HG02759 (cell line): ENCODE measurements around the gene BUB1.
"Not testable (repeated sequence)": the region's sequence is repeated elsewhere in the genome, so short reads cannot be mapped to it uniquely, and the experiment has no call there.

Experiments
- ATAC-seq: cut with Tn5 transposase; IDR thresholded peaks from one replicate; pipeline ENCODE4 v1.9.1; 2021; ENCODE audit warnings: mild to moderate bottlenecking, moderate library complexity; ENCODE audit not compliant: unreplicated experiment

Gene BUB1

GRCh38 chr2:110659248-110659647, 18.6 kb downstream of the BUB1 start:
- ATAC-seq = no peak

GRCh38 chr2:110657724-110658305, 20.0 kb downstream of the BUB1 start:
- no peak for ATAC-seq

GRCh38 chr2:110655701-110656100, 22.2 kb downstream of the BUB1 start:
- no peak for ATAC-seq

DNA sequence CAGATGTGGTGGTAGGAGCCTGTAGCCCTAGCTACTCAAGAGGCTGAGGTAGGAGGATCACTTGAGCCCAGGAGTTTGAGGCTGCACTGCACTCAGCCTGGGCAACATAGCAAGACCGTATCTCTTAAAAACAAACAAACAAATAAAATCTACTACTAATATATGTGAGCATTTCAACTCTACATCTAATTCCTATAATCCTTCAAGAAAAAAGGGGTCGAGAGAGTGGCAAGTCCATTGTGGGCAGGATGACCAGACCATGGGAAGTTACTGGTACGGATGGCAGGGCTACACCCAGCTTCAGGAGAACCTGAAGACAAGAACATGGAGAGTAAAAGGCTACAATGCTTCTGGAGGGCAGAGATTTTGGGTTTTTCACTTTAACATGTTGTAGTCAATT, 24.0 kb downstream of the BUB1 start:
- ATAC-seq = no peak

DNA sequence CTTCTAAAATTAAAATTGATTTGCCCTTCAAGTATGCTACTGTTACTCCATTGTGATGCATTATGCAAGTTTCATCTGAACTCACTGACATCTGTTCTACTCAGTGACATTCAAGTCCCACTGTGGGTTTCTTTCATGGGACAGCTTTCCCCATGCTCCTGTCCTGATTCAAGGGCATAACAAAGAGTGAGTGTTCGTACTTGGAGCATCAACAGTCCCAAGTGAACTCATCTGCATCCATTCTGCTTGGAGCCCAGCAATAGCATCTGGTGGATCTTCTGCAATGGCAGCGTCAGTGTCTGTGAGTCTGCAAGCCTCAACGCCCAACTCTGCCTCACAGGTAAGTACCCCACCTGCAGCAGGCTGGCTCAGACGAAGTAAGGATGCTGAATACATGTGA, 27.5 kb downstream of the BUB1 start:
- no peak for ATAC-seq

- ATAC-seq = no peak
These were observed 30.1 kb downstream of the BUB1 start for GRCh38 chr2:110647777-110648176.

GRCh38 chr2:110645616-110646015, 32.2 kb downstream of the BUB1 start:
- ATAC-seq = no peak

- no peak for ATAC-seq
These were observed 33.5 kb downstream of the BUB1 start for GRCh38 chr2:110644357-110644756.

- ATAC-seq = no peak
These were observed 35.5 kb downstream of the BUB1 start for GRCh38 chr2:110642360-110642759.

DNA sequence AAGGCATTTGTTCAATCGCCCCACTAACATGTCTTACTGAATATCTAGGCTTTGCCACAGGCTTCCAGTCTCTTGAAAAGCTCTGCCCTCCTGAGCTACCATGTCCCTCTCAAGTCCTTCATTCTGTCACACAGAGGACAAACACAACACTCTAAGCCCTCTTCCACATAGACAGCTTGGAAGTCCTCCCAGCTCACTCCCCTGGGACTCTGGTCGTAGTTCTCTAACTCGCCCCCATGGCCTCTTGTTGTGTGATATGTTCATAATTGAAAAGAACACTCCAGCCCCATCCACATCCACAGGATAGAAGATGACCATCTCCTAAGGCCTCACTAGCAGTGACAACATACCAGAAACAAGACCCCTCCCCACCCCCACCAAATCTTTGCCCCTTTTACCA, 37.9 kb downstream of the BUB1 start:
- ATAC-seq = no peak

DNA sequence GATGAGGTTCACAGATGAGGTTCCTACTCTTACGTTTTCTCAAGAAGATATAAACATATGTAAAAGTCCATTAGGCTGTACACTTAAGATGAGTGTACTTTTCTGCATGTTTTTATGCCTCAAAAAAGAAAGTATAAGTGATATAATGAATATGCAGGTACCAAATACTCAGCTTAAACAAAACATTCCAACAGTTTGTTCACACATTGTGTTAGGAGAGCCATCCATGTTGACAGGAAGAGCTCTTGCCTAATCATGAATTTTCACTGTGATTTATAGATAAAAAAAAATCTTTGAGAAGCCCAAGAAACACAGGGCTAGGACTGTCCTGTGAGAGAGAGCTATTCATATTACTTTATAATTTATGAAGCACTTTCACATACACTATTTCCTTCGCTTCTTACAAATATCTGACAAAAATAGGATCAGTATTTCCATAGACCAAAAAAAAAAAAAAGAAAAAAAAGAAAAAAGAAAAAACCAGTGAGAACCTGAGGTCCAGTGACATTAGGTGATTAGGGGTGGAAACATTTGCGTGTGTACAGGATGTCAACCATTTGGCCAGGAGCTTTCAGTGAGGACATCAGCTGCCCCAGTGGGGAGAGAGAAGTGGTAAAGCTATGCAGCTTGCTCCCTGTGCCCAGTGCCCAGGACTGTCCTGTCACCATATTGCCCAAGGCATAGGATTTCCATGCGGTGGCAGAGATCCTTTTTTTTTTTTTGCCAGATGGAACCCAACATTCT, 38.7 kb downstream of the BUB1 start:
- ATAC-seq = no peak

- ATAC-seq = no peak
These were observed 39.9 kb downstream of the BUB1 start for GRCh38 chr2:110638004-110638403.

- no peak for ATAC-seq
These were observed 40.8 kb downstream of the BUB1 start for GRCh38 chr2:110637093-110637492.

GRCh38 chr2:110635949-110636628, 41.8 kb downstream of the BUB1 start:
- ATAC-seq = not testable (repeated sequence)

GRCh38 chr2:110627348-110627747, 50.5 kb downstream of the BUB1 start:
- not testable (repeated sequence) for ATAC-seq

GRCh38 chr2:110619326-110619939, 58.4 kb downstream of the BUB1 start:
- ATAC-seq = not testable (repeated sequence)

DNA sequence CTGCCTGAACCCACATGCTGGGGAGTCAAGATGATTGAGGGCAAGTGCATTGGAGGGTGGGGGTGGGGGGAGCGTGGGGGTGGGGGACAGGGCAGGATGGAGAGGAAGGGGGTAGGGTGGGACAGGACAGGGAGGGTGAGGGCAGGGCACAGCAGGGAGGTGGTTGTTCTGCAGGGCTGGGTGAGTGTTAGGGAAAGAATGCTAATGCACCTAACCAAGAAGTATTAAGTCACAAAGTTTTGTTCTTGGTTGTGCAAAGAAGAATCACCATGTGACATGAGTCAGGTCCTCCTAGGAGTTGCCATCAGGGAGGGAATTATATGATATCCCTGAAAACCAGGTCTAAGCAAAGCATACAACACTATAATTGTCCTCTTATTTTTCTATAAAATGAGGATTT, 63.9 kb downstream of the BUB1 start:
- ATAC-seq = not testable (repeated sequence)

- peak; percentile 39 for ATAC-seq
These were observed 67.1 kb downstream of the BUB1 start for GRCh38 chr2:110610613-110611250.

- peak; percentile 41 for ATAC-seq
These were observed 67.8 kb downstream of the BUB1 start for GRCh38 chr2:110609843-110610612.

DNA sequence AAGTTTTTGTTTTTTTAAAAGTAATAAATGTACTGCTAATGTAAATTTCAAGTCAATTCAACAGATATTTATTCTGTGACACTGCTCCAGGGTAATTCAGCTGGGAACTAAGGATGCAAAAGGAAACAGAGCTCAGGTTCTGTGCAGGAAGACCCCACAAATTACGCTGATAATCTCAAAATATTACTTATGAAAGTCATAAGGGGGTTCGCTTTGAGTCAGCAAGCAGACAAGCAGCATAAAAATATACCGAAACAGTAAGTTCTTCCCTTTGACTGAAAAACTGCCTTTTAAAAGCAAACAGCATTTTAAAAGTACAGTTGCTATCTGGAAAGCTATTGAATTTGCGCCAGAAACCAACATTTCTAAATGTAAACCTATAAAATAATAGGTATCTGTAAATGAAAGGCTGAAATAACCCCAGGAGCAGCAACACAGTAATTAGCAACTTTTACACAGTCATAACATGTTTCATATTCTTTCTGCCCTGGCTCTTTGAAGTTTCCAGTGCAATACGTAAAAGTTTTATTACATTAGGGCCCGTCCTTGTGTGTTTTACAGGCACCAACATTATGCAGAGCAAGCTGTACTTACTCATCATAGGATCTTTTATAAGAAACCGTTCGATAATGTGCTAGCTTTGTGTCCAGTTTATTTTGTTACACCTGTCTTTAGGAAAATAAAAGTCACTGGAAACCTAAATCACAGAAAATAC, 68.9 kb downstream of the BUB1 start:
- not testable (repeated sequence) for ATAC-seq
